Embryonic facial prominence (tissue), 1 donor: ENCODE measurements around the gene GLG1.
"Not testable (repeated sequence)": the region's sequence is repeated elsewhere in the genome, so short reads cannot be mapped to it uniquely, and the experiment has no call there.

Experiments
- DNase-seq: peaks from one replicate; pipeline ENCODE4 v3.0.0-alpha.2; 2016; ENCODE audit errors: extremely low spot score

Gene GLG1

GRCh38 chr16:74409185-74409981 lies 197.5 kb downstream of the GLG1 start:
- DNase-seq, result not testable (repeated sequence)

- not testable (repeated sequence) for DNase-seq
Observed at GRCh38 chr16:74407362-74407705, 199.6 kb downstream of the GLG1 start.

- DNase-seq, result not testable (repeated sequence)
Observed at GRCh38 chr16:74406600-74407361, 200.1 kb downstream of the GLG1 start.

GRCh38 chr16:74404148-74404933 lies 202.6 kb downstream of the GLG1 start:
- DNase-seq, result not testable (repeated sequence)

- not testable (repeated sequence) for DNase-seq
Observed at GRCh38 chr16:74400238-74400637, 206.7 kb downstream of the GLG1 start.

- not testable (repeated sequence) for DNase-seq
Observed at GRCh38 chr16:74398212-74398895, 208.6 kb downstream of the GLG1 start.
